Activated naive CD4-positive, alpha-beta T cell treated with anti-CD3 and anti-CD28 coated beads for 36 hours (primary cell): Measurements from ENCODE around the gene FTCD. TPM values are rescaled to one million over a fixed set of nuclear protein-coding genes. Genes with fewer than 3 reads are reported as not detected.

ENCODE experiments used
- CTCF ChIA-PET: fragments of 350-600 bp; sonication (Branson Sonifier 250); formaldehyde crosslinking; loops from one replicate; lab custom pipeline; 2021; ENCODE audit warnings: antibody characterized with exemption; lab: Charles Lee
- DNase-seq: peaks from one replicate; pipeline ENCODE4 v3.0.0-alpha.2; 2020
- H3K27ac Mint-ChIP-seq: one replicate; pipeline ENCODE4 v1.8.0; 2021; ENCODE audit warnings: mild to moderate bottlenecking, mixed read lengths
- H3K27me3 Mint-ChIP-seq: one replicate; pipeline ENCODE4 v1.8.0; 2021; ENCODE audit warnings: low read depth, mixed read lengths
- H3K36me3 Mint-ChIP-seq: one replicate; pipeline ENCODE4 v1.8.0; 2021; ENCODE audit warnings: low read depth, mixed read lengths
- H3K4me1 Mint-ChIP-seq: one replicate; pipeline ENCODE4 v1.8.0; 2021; ENCODE audit warnings: low read depth, mixed read lengths
- H3K4me3 Mint-ChIP-seq: one replicate; pipeline ENCODE4 v1.8.0; 2021; ENCODE audit warnings: mild to moderate bottlenecking, moderate library complexity, mixed read lengths
- H3K9me3 Mint-ChIP-seq: one replicate; pipeline ENCODE4 v1.8.0; 2021; ENCODE audit warnings: mixed read lengths
- intact Hi-C: fragments of 100-400 bp; cut with micrococcal nuclease; formaldehyde crosslinking; loops from one replicate; pipeline ENCODE4 v1.15.1; 2023
- total RNA-seq, 2 experiments: library from RNA; stranded (reverse); gene quantifications; one replicate each; pipeline ENCODE4 v1.2.3, GENCODE V29; 2021

The FTCD gene
- total RNA-seq, 2 experiments from 2014 or later: not detected

- intact Hi-C loops: no loop called here
- peak; percentile 4 for DNase-seq
- H3K27me3 Mint-ChIP-seq: no peaks in the 10 kb centered on the region
- peak overlapping the region; percentile 5 for H3K27ac Mint-ChIP-seq
- H3K9me3 Mint-ChIP-seq: no peaks in the 10 kb centered on the region
- H3K36me3 Mint-ChIP-seq: no peaks in the 10 kb centered on the region
- H3K4me1 Mint-ChIP-seq: no peaks in the 10 kb centered on the region
- CTCF ChIA-PET: no interaction called here
- no peak overlapping the region for H3K4me3 Mint-ChIP-seq
These were observed 31.1 kb downstream of the FTCD start for GRCh38 chr21:46124083-46124925.

- no peaks in the 10 kb centered on the region for H3K36me3 Mint-ChIP-seq
- CTCF ChIA-PET: no interaction called here
- no peak overlapping the region for H3K4me3 Mint-ChIP-seq
- H3K27me3 Mint-ChIP-seq: no peaks in the 10 kb centered on the region
- H3K27ac Mint-ChIP-seq: no peak overlapping the region
- intact Hi-C loops: no loop called here
- H3K9me3 Mint-ChIP-seq: no peaks in the 10 kb centered on the region
- peak; percentile 1 for DNase-seq
- no peaks in the 10 kb centered on the region for H3K4me1 Mint-ChIP-seq
These were observed 32.4 kb downstream of the FTCD start for GRCh38 chr21:46122758-46123683.

GRCh38 chr21:46122237-46122671 is 33.1 kb downstream of the FTCD start:
- Mint-ChIP-seq H3K4me3 (no peak overlapping the region), H3K9me3 (no peaks in the 10 kb centered on the region), H3K4me1 (no peaks in the 10 kb centered on the region), H3K27me3 (no peaks in the 10 kb centered on the region), H3K27ac (no peak overlapping the region), H3K36me3 (no peaks in the 10 kb centered on the region)
- DNase-seq: peak; percentile 2
- intact Hi-C loops: no loop called here
- CTCF ChIA-PET: no interaction called here

- Mint-ChIP-seq H3K9me3 (no peaks in the 10 kb centered on the region), H3K4me1 (no peaks in the 10 kb centered on the region), H3K36me3 (no peaks in the 10 kb centered on the region), H3K4me3 (no peak overlapping the region), H3K27ac (no peak overlapping the region), H3K27me3 (no peaks in the 10 kb centered on the region)
- intact Hi-C loops: no loop called here
- CTCF ChIA-PET: no interaction called here
- DNase-seq: peak; percentile 3
These were observed 33.8 kb downstream of the FTCD start for GRCh38 chr21:46121286-46122221.

- Mint-ChIP-seq H3K4me1 (no peaks in the 10 kb centered on the region), H3K36me3 (no peaks in the 10 kb centered on the region), H3K27me3 (no peaks in the 10 kb centered on the region), H3K4me3 (no peak overlapping the region), H3K9me3 (no peaks in the 10 kb centered on the region), H3K27ac (no peak overlapping the region)
- intact Hi-C loops: no loop called here
- CTCF ChIA-PET: no interaction called here
- DNase-seq: no peak
These were observed 34.8 kb downstream of the FTCD start for GRCh38 chr21:46120301-46121285.

GRCh38 chr21:46119637-46120271 is 35.6 kb downstream of the FTCD start:
- Mint-ChIP-seq H3K4me3 (no peak overlapping the region), H3K9me3 (peaks cover 3% of the 10 kb centered on the region), H3K4me1 (no peaks in the 10 kb centered on the region), H3K27me3 (no peaks in the 10 kb centered on the region), H3K36me3 (no peaks in the 10 kb centered on the region), H3K27ac (no peak overlapping the region)
- no peak for DNase-seq
- intact Hi-C loops: no loop called here
- CTCF ChIA-PET: no interaction called here

- DNase-seq: no peak
- Mint-ChIP-seq H3K36me3 (no peaks in the 10 kb centered on the region), H3K27me3 (no peaks in the 10 kb centered on the region), H3K27ac (no peak overlapping the region), H3K9me3 (peaks cover 4% of the 10 kb centered on the region), H3K4me1 (no peaks in the 10 kb centered on the region), H3K4me3 (no peak overlapping the region)
- intact Hi-C loops: no loop called here
- CTCF ChIA-PET: no interaction called here
These were observed 36.2 kb downstream of the FTCD start for GRCh38 chr21:46119144-46119636.

- no peak for DNase-seq
- no peaks in the 10 kb centered on the region for H3K27me3 Mint-ChIP-seq
These were observed 36.8 kb downstream of the FTCD start for GRCh38 chr21:46118316-46119143.

GRCh38 chr21:46117586-46118315 is 37.6 kb downstream of the FTCD start:
- no peak for DNase-seq
- H3K4me1 Mint-ChIP-seq: no peaks in the 10 kb centered on the region
- no peak overlapping the region for H3K27ac Mint-ChIP-seq
- peaks cover 1% of the 10 kb centered on the region for H3K36me3 Mint-ChIP-seq
- intact Hi-C loops: no loop called here
- CTCF ChIA-PET: interaction anchor here (1.1 kb wide), 1 partner anchor 25 kb away, joined by 3 read pairs; no protein-coding TSS in a partner anchor
- H3K4me3 Mint-ChIP-seq: no peak overlapping the region
- H3K9me3 Mint-ChIP-seq: peaks cover 4% of the 10 kb centered on the region
- no peaks in the 10 kb centered on the region for H3K27me3 Mint-ChIP-seq

More at GRCh38 chr21:46118316-46119143, 36.8 kb downstream of the FTCD start:
- H3K9me3 Mint-ChIP-seq: peaks cover 4% of the 10 kb centered on the region
- H3K4me1 Mint-ChIP-seq: no peaks in the 10 kb centered on the region
- H3K4me3 Mint-ChIP-seq: no peak overlapping the region
- CTCF ChIA-PET: no interaction called here
- H3K36me3 Mint-ChIP-seq: no peaks in the 10 kb centered on the region
- no peak overlapping the region for H3K27ac Mint-ChIP-seq
- intact Hi-C loops: no loop called here
